Lower lobe of right lung (tissue), 2 donors: ENCODE data around the gene VEPH1. TPM values are rescaled to one million over a fixed set of nuclear protein-coding genes. Genes with fewer than 3 reads are reported as not detected.

Source experiments
- ATAC-seq, 2 donors: fragments of 200-7000 bp; cut with Tn5 transposase; one replicate each; pipeline ENCODE4 v1.9.1; 2020 to 2022; ENCODE audit warnings: mild to moderate bottlenecking in 2 of 2, moderate library complexity in 2 of 2
- DNase-seq: peaks from one replicate; pipeline ENCODE4 v3.0.0-alpha.2; 2020
- H3K27ac ChIP-seq: fragments of 200-600 bp; one replicate; pipeline ENCODE4 v1.8.0; 2022
- H3K27me3 ChIP-seq: fragments of 200-600 bp; one replicate; pipeline ENCODE4 v1.8.0; 2022; ENCODE audit warnings: low read depth
- H3K36me3 ChIP-seq: fragments of 200-600 bp; one replicate; pipeline ENCODE4 v1.8.0; 2022; ENCODE audit warnings: mild to moderate bottlenecking
- H3K4me1 ChIP-seq: fragments of 200-600 bp; one replicate; pipeline ENCODE4 v1.8.0; 2022
- H3K4me3 ChIP-seq: fragments of 200-600 bp; one replicate; pipeline ENCODE4 v1.8.0; 2022; ENCODE audit warnings: mild to moderate bottlenecking
- H3K9me3 ChIP-seq: fragments of 200-600 bp; one replicate; pipeline ENCODE4 v1.8.0; 2022
- intact Hi-C: fragments of 100-400 bp; cut with DNase I; formaldehyde crosslinking; loops from one replicate; pipeline ENCODE4 v1.11.0; 2022
- long read RNA-seq: library from polyadenylated mRNA; unstranded; transcript quantifications from one replicate; pipeline ENCODE4 v2.0.0, GENCODE V29; 2021
- total RNA-seq: library from RNA; stranded (reverse); fragmentation: NEBNext Ultra II Directional; extraction: Animal tissue kit (Norgen Biotek cat#: 25700); gene quantifications from one replicate; pipeline ENCODE4 v1.2.1, GENCODE V29; 2021
- TF ChIP-seq, protein P1 (sequence below): fragments of 200-600 bp; IDR thresholded peaks from one replicate; pipeline ENCODE4 v1.8.0; 2022; ENCODE audit warnings: antibody characterized with exemption, mild to moderate bottlenecking
- donor health status: DM: no; HTN: yes; CAD: no; lungs with severe emphysema.

VEPH1 gene
- 116 TPM for total RNA-seq
- long read RNA-seq, full-length matches to known transcripts: 10 of 63 reads
- long read RNA-seq, partial matches to known transcripts: 20 of 63 reads
- long read RNA-seq, other reads (novel, unspliced or antisense): 33 of 63 reads

DNA sequence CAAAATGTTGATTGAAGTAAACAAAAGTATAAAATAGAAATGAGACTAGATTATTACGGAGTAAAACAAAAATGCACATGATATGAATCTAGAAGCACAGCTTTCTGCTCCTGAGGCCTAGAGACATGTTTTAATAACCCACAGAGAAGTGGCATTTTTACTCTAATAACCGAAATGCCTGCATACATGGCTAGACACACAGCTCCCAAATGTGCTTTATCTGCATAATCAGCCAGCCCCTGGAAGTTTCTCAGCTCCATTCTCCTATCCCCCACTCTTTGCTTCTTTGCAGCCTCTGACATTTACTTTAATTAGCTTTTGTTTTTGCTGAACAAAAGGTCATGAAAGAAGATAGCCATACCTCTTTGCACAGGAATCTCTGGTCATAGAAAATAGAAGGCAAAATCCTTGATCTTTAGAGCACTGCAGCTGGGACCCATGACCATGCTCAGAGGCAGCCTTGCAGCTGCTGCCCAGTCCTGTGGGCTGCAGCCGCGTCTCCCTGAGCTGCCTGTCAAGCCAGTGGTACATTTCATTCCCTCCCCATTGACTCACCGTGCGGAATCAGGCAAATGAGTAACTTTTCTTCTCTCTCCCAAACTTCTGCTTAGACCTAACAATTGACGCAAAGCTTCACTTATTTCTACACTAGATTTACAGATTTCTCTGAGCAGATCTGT lies at the start of gene VEPH1:
TSS of gene VEPH1 (minus strand) at position 501 of the 680 bp plus-strand sequence. CDS start 8,067 bp downstream, outside the sequence.
- Histone ChIP-seq H3K4me3 (peak within 1 kb of the TSS; percentile 52), H3K36me3 (no peaks in the 10 kb centered on the region), H3K4me1 (peaks cover 17% of the 10 kb centered on the region), H3K27ac (peak within 1 kb of the TSS; percentile 58), H3K27me3 (peaks cover 12% of the 10 kb centered on the region), H3K9me3 (no peaks in the 10 kb centered on the region)
- ATAC-seq (peak; percentile 62 to 73), DNase-seq (peak; percentile 53)
- TF ChIP-seq, protein P1, sequence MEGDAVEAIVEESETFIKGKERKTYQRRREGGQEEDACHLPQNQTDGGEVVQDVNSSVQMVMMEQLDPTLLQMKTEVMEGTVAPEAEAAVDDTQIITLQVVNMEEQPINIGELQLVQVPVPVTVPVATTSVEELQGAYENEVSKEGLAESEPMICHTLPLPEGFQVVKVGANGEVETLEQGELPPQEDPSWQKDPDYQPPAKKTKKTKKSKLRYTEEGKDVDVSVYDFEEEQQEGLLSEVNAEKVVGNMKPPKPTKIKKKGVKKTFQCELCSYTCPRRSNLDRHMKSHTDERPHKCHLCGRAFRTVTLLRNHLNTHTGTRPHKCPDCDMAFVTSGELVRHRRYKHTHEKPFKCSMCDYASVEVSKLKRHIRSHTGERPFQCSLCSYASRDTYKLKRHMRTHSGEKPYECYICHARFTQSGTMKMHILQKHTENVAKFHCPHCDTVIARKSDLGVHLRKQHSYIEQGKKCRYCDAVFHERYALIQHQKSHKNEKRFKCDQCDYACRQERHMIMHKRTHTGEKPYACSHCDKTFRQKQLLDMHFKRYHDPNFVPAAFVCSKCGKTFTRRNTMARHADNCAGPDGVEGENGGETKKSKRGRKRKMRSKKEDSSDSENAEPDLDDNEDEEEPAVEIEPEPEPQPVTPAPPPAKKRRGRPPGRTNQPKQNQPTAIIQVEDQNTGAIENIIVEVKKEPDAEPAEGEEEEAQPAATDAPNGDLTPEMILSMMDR: no peak
- intact Hi-C loops: no loop called here

DNA sequence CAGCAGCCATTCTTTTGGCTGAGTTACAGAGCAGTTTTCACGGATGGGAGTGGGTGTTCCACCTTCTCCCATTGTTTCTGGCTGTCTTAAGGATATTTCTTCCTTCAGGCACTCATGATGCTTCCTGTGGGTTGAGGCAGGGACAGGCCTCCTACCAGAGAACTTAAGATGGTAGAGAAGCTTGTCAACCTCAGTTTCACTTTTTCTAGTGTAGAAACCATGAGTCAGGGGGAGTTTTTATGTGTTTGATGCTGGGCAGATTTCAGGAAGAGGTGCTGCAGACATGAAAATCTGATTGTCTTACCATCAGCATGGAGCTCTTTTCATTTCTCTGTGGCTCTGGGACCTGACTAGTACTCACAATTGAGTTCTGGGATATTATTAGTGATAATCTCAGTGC lies 48.7 kb upstream of the VEPH1 start:
- Histone ChIP-seq H3K4me1 (no peaks in the 10 kb centered on the region), H3K27ac (no peak overlapping the region), H3K27me3 (no peaks in the 10 kb centered on the region), H3K36me3 (no peaks in the 10 kb centered on the region), H3K9me3 (no peaks in the 10 kb centered on the region), H3K4me3 (no peak overlapping the region)
- DNase-seq: no peak
- TF ChIP-seq, protein P1: no peak
- ATAC-seq: no peak
- intact Hi-C loops: no loop called here

DNA sequence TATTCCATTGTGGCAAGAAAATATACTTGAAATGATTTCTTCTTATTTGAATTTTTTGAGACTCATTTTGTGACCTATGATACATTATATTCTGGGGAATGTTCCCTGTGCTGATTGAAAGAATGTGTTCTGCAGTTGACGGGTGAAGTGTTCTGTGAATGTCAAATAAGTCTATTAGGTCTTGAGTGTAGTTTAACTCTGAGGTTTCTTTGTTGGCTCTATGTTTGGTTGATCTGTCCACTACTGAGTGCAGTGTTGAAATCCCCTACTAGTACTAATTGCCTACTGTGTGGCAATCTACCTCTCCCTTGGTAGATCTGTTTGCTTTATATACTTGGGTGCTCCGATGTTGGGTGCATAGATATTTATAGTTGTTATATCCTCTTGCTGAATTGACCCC lies 46.3 kb upstream of the VEPH1 start:
- H3K4me3 ChIP-seq: no peak overlapping the region
- H3K36me3 ChIP-seq: no peaks in the 10 kb centered on the region
- ATAC-seq (peak in 1 of 2 donors; percentile 17), DNase-seq (no peak)
- H3K4me1 ChIP-seq: no peaks in the 10 kb centered on the region
- TF ChIP-seq, protein P1: no peak
- H3K27me3 ChIP-seq: no peaks in the 10 kb centered on the region
- intact Hi-C loops: no loop called here
- H3K27ac ChIP-seq: no peak overlapping the region
- no peaks in the 10 kb centered on the region for H3K9me3 ChIP-seq

DNA sequence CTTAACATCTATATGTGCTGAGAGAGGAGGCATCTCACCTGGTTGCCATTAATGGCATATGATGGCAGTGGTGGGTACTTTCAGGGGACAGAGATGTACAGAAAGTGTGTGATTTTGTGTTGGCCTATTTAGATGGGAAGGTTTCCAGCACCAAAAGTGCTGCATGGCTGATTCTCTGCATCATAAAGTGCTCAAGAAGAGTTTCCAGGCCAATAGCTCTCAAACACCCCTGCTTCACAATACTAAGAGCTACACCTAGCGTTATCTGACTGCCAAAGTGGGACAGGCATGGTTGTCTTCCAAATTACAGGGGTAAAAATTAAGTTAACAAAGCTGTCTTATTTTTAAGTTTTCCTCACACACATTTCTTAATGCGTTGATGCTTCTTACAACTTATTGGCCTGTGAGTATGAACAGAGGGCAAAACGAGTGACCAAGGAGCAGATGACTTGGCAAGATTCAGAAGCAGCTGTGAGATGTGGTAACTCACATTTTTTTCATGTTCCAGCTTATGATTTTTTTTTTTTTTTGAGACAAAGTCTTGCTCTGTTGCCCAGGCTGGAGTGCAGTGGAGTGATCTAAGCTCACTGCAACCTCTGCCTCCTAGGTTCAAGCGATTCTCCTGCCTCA lies 41.4 kb upstream of the VEPH1 start:
- Histone ChIP-seq H3K27ac (peak overlapping the region; percentile 64), H3K9me3 (peaks cover 5% of the 10 kb centered on the region), H3K4me3 (no peak overlapping the region), H3K27me3 (no peaks in the 10 kb centered on the region), H3K4me1 (no peaks in the 10 kb centered on the region), H3K36me3 (no peaks in the 10 kb centered on the region)
- TF ChIP-seq, protein P1: no peak
- intact Hi-C loops: no loop called here
- DNase-seq (no peak), ATAC-seq (no peak)

DNA sequence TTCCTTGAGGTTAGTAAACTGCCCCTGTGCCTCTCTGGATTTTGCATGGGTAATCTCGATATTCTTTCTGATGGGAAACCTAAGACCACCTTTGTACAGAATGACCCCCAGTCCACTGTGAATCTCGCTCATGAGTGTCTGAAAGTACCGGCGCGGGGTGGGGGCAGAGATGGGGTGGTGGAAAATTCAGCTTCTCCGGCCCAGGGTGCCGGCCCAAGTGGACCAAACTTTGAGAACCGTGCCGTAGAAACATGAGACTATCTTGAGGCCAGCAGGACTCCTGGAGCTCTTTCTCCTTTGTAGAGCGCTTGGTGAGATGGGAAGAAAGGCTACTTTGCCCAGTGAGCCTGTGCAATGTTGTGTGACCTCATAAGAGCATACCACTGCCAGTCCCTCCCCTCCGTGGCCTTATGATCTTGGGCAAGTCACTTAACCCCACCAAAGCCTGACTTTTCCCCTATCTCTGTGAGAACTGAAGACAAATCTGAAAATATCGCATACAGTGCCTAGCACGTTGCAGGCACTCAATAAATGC lies 40.4 kb upstream of the VEPH1 start:
- Histone ChIP-seq H3K36me3 (no peaks in the 10 kb centered on the region), H3K27ac (peak overlapping the region; percentile 64), H3K4me3 (peak overlapping the region; percentile 47), H3K27me3 (no peaks in the 10 kb centered on the region), H3K9me3 (peaks cover 5% of the 10 kb centered on the region), H3K4me1 (no peaks in the 10 kb centered on the region)
- DNase-seq: no peak
- TF ChIP-seq, protein P1: no peak
- ATAC-seq: peak; percentile 6 to 34
- intact Hi-C loops: no loop called here
